MM.1S (cell line): Measurements from ENCODE around the gene CDCA5.

Experiments
- CTCF ChIP-seq: fragments of 300-600 bp; sonication (generic); IDR thresholded peaks from 2 replicates; pipeline ENCODE4 v1.5.1; 2016; ENCODE audit warnings: antibody characterized with exemption, low read length, mixed read lengths
- EZH2 ChIP-seq: fragments of 300-600 bp; sonication (generic); optimal IDR thresholded peaks from 2 replicates; pipeline ENCODE3; 2017; ENCODE audit warnings: low read depth, mild to moderate bottlenecking, antibody characterized with exemption, low read length, mixed read lengths
- EZH2phosphoT487 ChIP-seq: fragments of 300-600 bp; sonication (generic); IDR thresholded peaks from 2 replicates; pipeline ENCODE4 v1.6.1; 2018; ENCODE audit warnings: antibody characterized with exemption, low read length

- TF ChIP-seq EZH2: no peak
- no peak for TF ChIP-seq CTCF
- no peak for TF ChIP-seq EZH2phosphoT487
Measured at GRCh38 chr11:65035579-65035978, 48.3 kb downstream of the CDCA5 start.
